Adrenal gland (tissue), 12 donors: ENCODE results near the gene GABARAP. TPM values are rescaled to one million over a fixed set of nuclear protein-coding genes. Genes with fewer than 3 reads are reported as not detected.

Experiments
- DNase-seq, 7 donors: peaks; one replicate each; pipeline ENCODE4 v3.0.0-alpha.2; 2019 to 2020
- H3K27ac ChIP-seq, 5 donors: fragments of 200-600 bp; sonication (generic) in 4 of 5; 1 replicate in 3 of 5; 2 replicates in 2 of 5; pipeline versions ENCODE4 v1.5.1 to v1.8.0; 2016 to 2020; ENCODE audit warnings: mild to moderate bottlenecking in 1 of 5
- H3K27me3 ChIP-seq: fragments of 200-600 bp; 2 replicates; pipeline ENCODE4 v1.8.0; 2021
- H3K36me3 ChIP-seq, 2 donors: fragments of 200-600 bp; replicated peaks in 1 of 2; 1 replicate in 1 of 2; 2 replicates in 1 of 2; pipeline versions ENCODE4 v1.5.1 to v1.8.0; 2018 to 2022
- H3K4me1 ChIP-seq, 2 donors: fragments of 200-600 bp; replicated peaks in 1 of 2; 1 replicate in 1 of 2; 2 replicates in 1 of 2; pipeline versions ENCODE4 v1.5.1 to v1.8.0; 2018 to 2021
- H3K4me3 ChIP-seq, 4 donors: fragments of 200-600 bp; sonication (generic) in 3 of 4; one replicate each; pipeline ENCODE4 v1.5.1; 2016 to 2018
- H3K9me3 ChIP-seq, 3 donors: fragments of 200-600 bp; sonication (generic) in 1 of 3; replicated peaks in 1 of 3; 1 replicate in 2 of 3; 2 replicates in 1 of 3; pipeline versions ENCODE4 v1.5.1 to v1.8.0; 2016 to 2021
- POLR2A ChIP-seq, 2 donors: fragments of 450-650 bp; IDR thresholded peaks; one replicate each; pipeline ENCODE4 v1.6.1; 2017; ENCODE audit warnings: antibody characterized with exemption in 2 of 2, mild to moderate bottlenecking in 2 of 2, moderate library complexity in 1 of 2
- WGBS, 4 donors: extraction: QIAGEN DNeasy Blood & Tissue Kit in 2 of 4; methylation state at CpG; one replicate each; pipeline versions ENCODE4 v1.1.5 to v1.1.7; 2013 to 2017; 5-methylcytosine and 5-hydroxymethylcytosine counted together
- intact Hi-C, 2 donors: fragments of 100-400 bp; cut with DNase I; formaldehyde crosslinking; loops; one replicate each; pipeline versions ENCODE4 v1.14.1 to v1.15.0; 2022 to 2023
- polyA plus RNA-seq, 3 donors: library from polyadenylated mRNA; stranded (reverse); fragments of 200-250 nt in 2 of 3; fragments of 350-450 nt in 1 of 3; fragmentation: Illumina TruSeq in 1 of 3; extraction: RNeasy Lipid Tissue Mini Kit (QIAGEN cat#74804) in 1 of 3; gene quantifications; one replicate each; pipeline ENCODE4 v1.2.3, GENCODE V29; 2013 to 2014
- total RNA-seq, 9 donors: library from RNA; depleted of rRNA in 4 of 9; stranded (reverse); fragments of >200 nt in 4 of 9; fragments of 120-200 nt in 1 of 9; fragmentation: NEBNext Ultra II Directional in 1 of 9; extraction: Animal tissue kit (Norgen Biotek cat#: 25700) in 1 of 9; gene quantifications; one replicate each; pipeline versions ENCODE4 v1.1.0 to v1.2.4, GENCODE V29; 2013 to 2023
- TF ChIP-seq, protein P1 (sequence below), 6 experiments: fragments of 450-650 bp in 4 of 6; fragments of 200-600 bp in 2 of 6; sonication (generic) in 1 of 6; IDR thresholded peaks; 1 replicate in 5 of 6; 2 replicates in 1 of 6; pipeline versions ENCODE4 v1.5.1 to v1.8.0; 2016 to 2021; ENCODE audit warnings: antibody characterized with exemption in 6 of 6, mild to moderate bottlenecking in 2 of 6, moderate library complexity in 1 of 6
- donor health status: healthy with polysubstance abuse.
- donor health status: Bipolar disorder and iron deficiency.
- donor health status: DM: yes; HTN: yes; CAD: no.
- donor health status: DM: no; HTN: no; CAD: no.
- donor health status: DM: no; HTN: no; CAD: no.
- donor health status: DM: yes; HTN: yes; CAD: no.

The GABARAP gene
- total and polyA plus RNA-seq, 12 donors = 195 to 1,285 (median 840) TPM

DNA sequence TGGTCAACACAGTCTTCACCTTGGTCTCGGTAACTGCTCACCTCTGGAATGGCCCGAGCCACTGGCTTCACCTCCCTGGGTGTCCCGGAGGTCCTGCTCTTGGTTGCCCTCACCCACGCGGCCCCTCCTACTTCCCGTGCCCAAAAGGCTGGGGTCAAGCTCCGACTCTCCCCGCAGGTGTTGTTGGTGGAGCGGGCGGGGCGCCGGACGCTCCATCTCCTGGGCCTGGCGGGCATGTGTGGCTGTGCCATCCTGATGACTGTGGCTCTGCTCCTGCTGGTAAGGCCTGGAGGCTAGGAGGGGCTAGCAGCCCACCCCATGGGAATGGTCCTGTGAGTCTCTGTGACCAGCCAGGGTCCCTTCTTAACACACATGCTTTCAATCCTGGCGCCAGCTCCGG is 42.7 kb upstream of the GABARAP start:
- Histone ChIP-seq H3K27ac (no peak overlapping the region), H3K36me3 (no peaks in the 10 kb centered on the region), H3K4me1 (peaks cover 18 to 21% of the 10 kb centered on the region in 2 donors), H3K9me3 (no peaks in the 10 kb centered on the region), H3K27me3 (peaks cover 3% of the 10 kb centered on the region), H3K4me3 (no peak overlapping the region)
- no peak for TF ChIP-seq POLR2A (IDR thresholded peaks at IDR 0.05)
- TF ChIP-seq, protein P1, sequence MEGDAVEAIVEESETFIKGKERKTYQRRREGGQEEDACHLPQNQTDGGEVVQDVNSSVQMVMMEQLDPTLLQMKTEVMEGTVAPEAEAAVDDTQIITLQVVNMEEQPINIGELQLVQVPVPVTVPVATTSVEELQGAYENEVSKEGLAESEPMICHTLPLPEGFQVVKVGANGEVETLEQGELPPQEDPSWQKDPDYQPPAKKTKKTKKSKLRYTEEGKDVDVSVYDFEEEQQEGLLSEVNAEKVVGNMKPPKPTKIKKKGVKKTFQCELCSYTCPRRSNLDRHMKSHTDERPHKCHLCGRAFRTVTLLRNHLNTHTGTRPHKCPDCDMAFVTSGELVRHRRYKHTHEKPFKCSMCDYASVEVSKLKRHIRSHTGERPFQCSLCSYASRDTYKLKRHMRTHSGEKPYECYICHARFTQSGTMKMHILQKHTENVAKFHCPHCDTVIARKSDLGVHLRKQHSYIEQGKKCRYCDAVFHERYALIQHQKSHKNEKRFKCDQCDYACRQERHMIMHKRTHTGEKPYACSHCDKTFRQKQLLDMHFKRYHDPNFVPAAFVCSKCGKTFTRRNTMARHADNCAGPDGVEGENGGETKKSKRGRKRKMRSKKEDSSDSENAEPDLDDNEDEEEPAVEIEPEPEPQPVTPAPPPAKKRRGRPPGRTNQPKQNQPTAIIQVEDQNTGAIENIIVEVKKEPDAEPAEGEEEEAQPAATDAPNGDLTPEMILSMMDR (IDR thresholded peaks at IDR 0.05) = no peak
- intact Hi-C loops = loop anchor here in 1 of 2 donors (5.0 kb wide), 1 partner anchor 57 kb away; no protein-coding TSS in a partner anchor
- 91 to 97% (median 95%) methylated on average over 10 to 16 of the region's 16 CpGs for WGBS, 4 donors
- no peak for DNase-seq

GRCh38 chr17:7283471-7284216 is 41.4 kb upstream of the GABARAP start:
- no peaks in the 10 kb centered on the region for H3K27me3 ChIP-seq
- intact Hi-C loops = loop anchor here in 1 of 2 donors (5.0 kb wide), 1 partner anchor 59 kb away; no protein-coding TSS in a partner anchor
- H3K36me3 ChIP-seq = no peaks in the 10 kb centered on the region
- DNase-seq = no peak
- H3K4me1 ChIP-seq = peaks cover 18 to 21% of the 10 kb centered on the region in 2 donors
- WGBS, 4 donors = 76 to 92% (median 88%) methylated on average over 8 to 18 of the region's 18 CpGs
- no peaks in the 10 kb centered on the region for H3K9me3 ChIP-seq
- H3K27ac ChIP-seq = no peak overlapping the region
- H3K4me3 ChIP-seq = no peak overlapping the region
- no peak for TF ChIP-seq POLR2A (IDR thresholded peaks at IDR 0.05)
- TF ChIP-seq, protein P1 (IDR thresholded peaks at IDR 0.05) = no peak

- peak overlapping the region in 1 of 4 donors; percentile 59 for H3K4me3 ChIP-seq
Observed at GRCh38 chr17:7282752-7283321, 40.6 kb upstream of the GABARAP start.

More at GRCh38 chr17:7282752-7283321, 40.6 kb upstream of the GABARAP start:
- DNase-seq = no peak
- no peak for TF ChIP-seq POLR2A (IDR thresholded peaks at IDR 0.05)
- TF ChIP-seq, protein P1 (IDR thresholded peaks at IDR 0.05) = no peak
- WGBS, 4 donors = 55 to 64% (median 59%) methylated on average over 5 to 6 of the region's 6 CpGs
- no peaks in the 10 kb centered on the region for H3K27me3 ChIP-seq
- intact Hi-C loops = loop anchor here in 1 of 2 donors (5.0 kb wide), 1 partner anchor 59 kb away; no protein-coding TSS in a partner anchor
- H3K9me3 ChIP-seq = no peaks in the 10 kb centered on the region
- no peaks in the 10 kb centered on the region for H3K36me3 ChIP-seq
- peak overlapping the region in 1 of 5 donors; percentile 92 for H3K27ac ChIP-seq
- peaks cover 18 to 21% of the 10 kb centered on the region in 2 donors for H3K4me1 ChIP-seq
